Upper lobe of left lung (tissue), 6 donors: ENCODE results near the gene PRAF2. TPM values are rescaled to one million over a fixed set of nuclear protein-coding genes. Genes with fewer than 3 reads are reported as not detected.

Source experiments
- ATAC-seq, 2 donors: fragments of 200-7000 bp; cut with Tn5 transposase; one replicate each; pipeline ENCODE4 v1.9.1; 2022; ENCODE audit warnings: mild to moderate bottlenecking in 2 of 2, moderate library complexity in 2 of 2; ENCODE audit not compliant: low FRiP score in 2 of 2
- DNase-seq, 2 donors: peaks; one replicate each; pipeline ENCODE4 v3.0.0-alpha.2; 2019 to 2020
- H3K27ac ChIP-seq, 4 donors: fragments of 200-600 bp; sonication (generic); one replicate each; pipeline ENCODE4 v1.5.1; 2016 to 2019
- H3K27me3 ChIP-seq, 4 donors: fragments of 200-600 bp; sonication (generic); one replicate each; pipeline ENCODE4 v1.5.1; 2017 to 2019
- H3K36me3 ChIP-seq, 4 donors: fragments of 200-600 bp; sonication (generic); one replicate each; pipeline ENCODE4 v1.5.1; 2016 to 2019
- H3K4me1 ChIP-seq, 4 donors: fragments of 200-600 bp; sonication (generic); one replicate each; pipeline ENCODE4 v1.5.1; 2018 to 2019
- H3K4me3 ChIP-seq, 4 donors: fragments of 200-600 bp; sonication (generic); one replicate each; pipeline ENCODE4 v1.5.1; 2017 to 2019; ENCODE audit warnings: mild to moderate bottlenecking in 2 of 4, moderate library complexity in 1 of 4
- H3K9me3 ChIP-seq, 4 donors: fragments of 200-600 bp; sonication (generic); one replicate each; pipeline ENCODE4 v1.5.1; 2018 to 2019
- EP300 ChIP-seq, 4 donors: sonication (generic); formaldehyde crosslinking; IDR thresholded peaks; one replicate each; pipeline ENCODE4 v1.5.1; 2017; ENCODE audit warnings: antibody characterized with exemption in 4 of 4, control low read depth in 2 of 4
- POLR2A ChIP-seq, 4 donors: fragments of 450-650 bp; IDR thresholded peaks; one replicate each; pipeline ENCODE4 v1.5.1; 2016 to 2017; ENCODE audit warnings: antibody characterized with exemption in 4 of 4, mild to moderate bottlenecking in 2 of 4
- POLR2AphosphoS5 ChIP-seq, 2 donors: sonication (generic); formaldehyde crosslinking; IDR thresholded peaks; one replicate each; pipeline ENCODE4 v1.5.1; 2017; ENCODE audit warnings: antibody characterized with exemption in 2 of 2
- WGBS, 2 donors: methylation state at CpG; one replicate each; pipeline ENCODE4 v1.1.5; 2017 to 2018; 5-methylcytosine and 5-hydroxymethylcytosine counted together
- total RNA-seq, 6 donors: library from RNA; depleted of rRNA in 4 of 6; stranded (reverse); fragments of >200 nt in 4 of 6; gene quantifications; one replicate each; pipeline versions ENCODE4 v1.1.0 to v1.2.1, GENCODE V29; 2016 to 2021
- TF ChIP-seq, protein P1 (sequence below), 6 experiments: fragments of 450-650 bp in 4 of 6; fragments of 200-600 bp in 2 of 6; sonication (generic) in 2 of 6; IDR thresholded peaks; one replicate each; pipeline ENCODE4 v1.5.1; 2016 to 2019; ENCODE audit warnings: antibody characterized with exemption in 6 of 6
- donor health status: DM: no; HTN: no; CAD: no; lungs with moderate emphysema.
- donor health status: DM: no; HTN: yes; CAD: no; lungs with severe emphysema.

The PRAF2 gene
- total RNA-seq, 6 donors from 2014 or later: 12.5 to 26.2 (median 15.5) TPM

DNA sequence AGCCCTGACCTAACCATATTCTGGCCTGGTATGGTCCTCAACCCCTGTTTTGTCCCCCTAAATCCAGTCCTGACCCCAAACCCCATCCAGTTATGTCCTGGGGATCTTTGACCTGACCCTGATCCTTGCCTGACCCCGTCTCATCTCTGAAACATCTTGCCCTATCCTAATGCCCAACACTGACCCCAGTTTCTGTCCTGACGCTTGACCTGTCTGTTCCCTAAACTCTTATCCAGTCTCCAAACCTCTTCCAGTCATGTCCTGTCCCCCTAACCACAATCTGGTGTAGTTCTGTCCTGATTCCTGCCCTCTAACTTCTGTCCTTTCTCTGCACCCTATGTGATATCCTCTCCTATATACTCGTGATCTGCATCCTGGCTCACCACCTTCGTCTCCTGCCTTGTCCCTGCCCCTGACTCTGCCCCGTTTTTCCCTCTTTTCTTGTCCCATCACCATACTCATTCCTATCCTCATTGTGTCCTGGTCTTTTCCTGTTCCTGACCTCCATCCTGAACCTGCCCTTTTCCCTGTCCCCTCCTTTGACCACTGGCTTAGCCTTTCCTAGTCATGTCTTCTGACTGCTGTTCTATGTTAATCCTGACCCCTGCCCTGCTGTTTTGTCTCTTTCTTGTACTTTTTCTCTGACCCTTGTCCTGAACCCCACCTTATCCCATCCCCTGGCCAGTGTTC is 19.6 kb downstream of the PRAF2 start:
- Histone ChIP-seq H3K9me3 (peaks cover 0 to 3% (median 0%) of the 10 kb centered on the region in 4 donors), H3K27me3 (no peaks in the 10 kb centered on the region), H3K4me1 (no peaks in the 10 kb centered on the region), H3K4me3 (peak overlapping the region; percentile 52 to 71 (median 61)), H3K27ac (peak overlapping the region; percentile 86 to 90 (median 86)), H3K36me3 (no peaks in the 10 kb centered on the region)
- DNase-seq: no peak
- ATAC-seq: no peak
- TF ChIP-seq POLR2AphosphoS5 (IDR thresholded peaks at IDR 0.05) (no peak), POLR2A (IDR thresholded peaks at IDR 0.05) (no peak), EP300 (IDR thresholded peaks at IDR 0.05) (no peak)
- TF ChIP-seq, protein P1, sequence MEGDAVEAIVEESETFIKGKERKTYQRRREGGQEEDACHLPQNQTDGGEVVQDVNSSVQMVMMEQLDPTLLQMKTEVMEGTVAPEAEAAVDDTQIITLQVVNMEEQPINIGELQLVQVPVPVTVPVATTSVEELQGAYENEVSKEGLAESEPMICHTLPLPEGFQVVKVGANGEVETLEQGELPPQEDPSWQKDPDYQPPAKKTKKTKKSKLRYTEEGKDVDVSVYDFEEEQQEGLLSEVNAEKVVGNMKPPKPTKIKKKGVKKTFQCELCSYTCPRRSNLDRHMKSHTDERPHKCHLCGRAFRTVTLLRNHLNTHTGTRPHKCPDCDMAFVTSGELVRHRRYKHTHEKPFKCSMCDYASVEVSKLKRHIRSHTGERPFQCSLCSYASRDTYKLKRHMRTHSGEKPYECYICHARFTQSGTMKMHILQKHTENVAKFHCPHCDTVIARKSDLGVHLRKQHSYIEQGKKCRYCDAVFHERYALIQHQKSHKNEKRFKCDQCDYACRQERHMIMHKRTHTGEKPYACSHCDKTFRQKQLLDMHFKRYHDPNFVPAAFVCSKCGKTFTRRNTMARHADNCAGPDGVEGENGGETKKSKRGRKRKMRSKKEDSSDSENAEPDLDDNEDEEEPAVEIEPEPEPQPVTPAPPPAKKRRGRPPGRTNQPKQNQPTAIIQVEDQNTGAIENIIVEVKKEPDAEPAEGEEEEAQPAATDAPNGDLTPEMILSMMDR (IDR thresholded peaks at IDR 0.05): no peak
- WGBS, 2 donors: 66 to 86% methylated on average over 5 of the region's 5 CpGs

DNA sequence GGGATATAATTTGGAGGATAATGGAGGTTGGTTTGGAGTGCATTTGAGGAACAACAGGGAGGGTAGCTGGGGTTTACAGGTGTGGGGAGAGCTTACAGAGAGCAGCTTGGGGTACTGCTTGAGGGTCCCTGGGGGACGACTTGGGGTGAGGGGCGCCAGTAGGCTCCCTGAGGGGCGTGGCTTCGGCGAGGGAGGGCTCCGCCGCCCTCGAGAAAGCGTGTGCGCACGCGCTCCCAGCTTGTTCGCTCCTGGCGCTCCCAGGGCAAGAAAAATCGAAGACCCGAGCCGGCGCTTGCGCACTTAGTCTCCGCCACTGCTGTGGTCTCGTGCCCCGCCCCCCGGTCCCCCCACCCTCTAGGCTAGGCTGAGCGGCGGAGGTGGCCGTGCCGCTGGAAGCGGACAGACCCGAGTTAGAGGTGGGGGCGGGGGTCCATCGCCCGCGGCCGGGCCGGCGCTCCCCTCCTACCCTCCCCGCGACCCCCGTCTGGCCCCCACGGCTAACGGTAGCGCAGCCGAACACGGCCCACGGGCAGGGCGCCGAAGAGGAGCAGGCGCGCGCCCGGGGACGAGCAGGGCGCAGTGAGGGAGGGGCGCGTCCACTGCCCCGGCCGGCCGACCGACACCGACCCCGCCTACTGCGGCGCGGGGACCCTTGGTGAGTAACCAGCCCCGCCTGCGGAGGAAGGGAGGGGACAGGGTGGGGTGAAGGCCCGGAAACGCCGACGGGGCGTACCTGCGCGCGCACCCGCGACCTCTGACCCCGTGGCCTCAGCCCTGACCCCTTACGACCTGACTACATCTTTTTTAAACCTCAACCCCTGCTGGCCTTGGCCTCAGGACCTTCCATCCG is 20.4 kb downstream of the PRAF2 start:
- no peaks in the 10 kb centered on the region for H3K27me3 ChIP-seq
- peak overlapping the region; percentile 52 to 71 (median 61) for H3K4me3 ChIP-seq
- no peaks in the 10 kb centered on the region for H3K36me3 ChIP-seq
- ATAC-seq: peak; percentile 72 to 95
- WGBS, 2 donors: 5 to 40% methylated on average over 5 to 48 of the region's 79 CpGs
- peak overlapping the region; percentile 86 to 90 (median 86) for H3K27ac ChIP-seq
- no peaks in the 10 kb centered on the region for H3K4me1 ChIP-seq
- peak; percentile 56 to 94 for DNase-seq
- TF ChIP-seq, protein P1 (IDR thresholded peaks at IDR 0.05): no peak
- peak; percentile 28 to 63 for TF ChIP-seq POLR2AphosphoS5 (IDR thresholded peaks at IDR 0.05)
- TF ChIP-seq POLR2A (IDR thresholded peaks at IDR 0.05): peak in 1 of 4 donors; percentile 39
- H3K9me3 ChIP-seq: peaks cover 0 to 3% (median 0%) of the 10 kb centered on the region in 4 donors

DNA sequence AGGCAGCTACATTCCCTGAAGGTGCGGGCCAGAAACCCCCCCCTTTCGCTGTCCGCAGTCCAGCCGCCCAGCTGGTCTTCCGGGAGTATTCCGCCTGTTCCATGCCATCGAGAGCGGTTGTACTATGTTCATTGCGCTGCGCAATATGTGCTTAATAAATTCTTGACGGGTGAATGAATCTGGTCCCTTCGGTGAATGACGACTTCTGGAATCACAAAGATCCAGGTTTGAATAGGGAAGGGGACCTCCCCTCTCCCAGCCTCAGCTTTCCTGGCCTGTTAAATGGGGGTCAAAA is 29.9 kb downstream of the PRAF2 start:
- Histone ChIP-seq H3K9me3 (peaks cover 0 to 5% (median 0%) of the 10 kb centered on the region in 4 donors), H3K36me3 (peaks cover 0 to 5% (median 2%) of the 10 kb centered on the region in 4 donors), H3K27me3 (no peaks in the 10 kb centered on the region), H3K4me3 (peak overlapping the region in 3 of 4 donors; percentile 4 to 29 (median 25)), H3K4me1 (peaks cover 11 to 20% (median 15%) of the 10 kb centered on the region in 4 donors), H3K27ac (peak overlapping the region; percentile 62 to 83 (median 76))
- TF ChIP-seq, protein P1 (IDR thresholded peaks at IDR 0.05): peak in 2 of 6 experiments; percentile 2
- no peak for TF ChIP-seq POLR2A (IDR thresholded peaks at IDR 0.05)
- 0 to 38% methylated on average over 2 to 13 of the region's 13 CpGs for WGBS, 2 donors
- no peak for ATAC-seq
- DNase-seq: no peak

DNA sequence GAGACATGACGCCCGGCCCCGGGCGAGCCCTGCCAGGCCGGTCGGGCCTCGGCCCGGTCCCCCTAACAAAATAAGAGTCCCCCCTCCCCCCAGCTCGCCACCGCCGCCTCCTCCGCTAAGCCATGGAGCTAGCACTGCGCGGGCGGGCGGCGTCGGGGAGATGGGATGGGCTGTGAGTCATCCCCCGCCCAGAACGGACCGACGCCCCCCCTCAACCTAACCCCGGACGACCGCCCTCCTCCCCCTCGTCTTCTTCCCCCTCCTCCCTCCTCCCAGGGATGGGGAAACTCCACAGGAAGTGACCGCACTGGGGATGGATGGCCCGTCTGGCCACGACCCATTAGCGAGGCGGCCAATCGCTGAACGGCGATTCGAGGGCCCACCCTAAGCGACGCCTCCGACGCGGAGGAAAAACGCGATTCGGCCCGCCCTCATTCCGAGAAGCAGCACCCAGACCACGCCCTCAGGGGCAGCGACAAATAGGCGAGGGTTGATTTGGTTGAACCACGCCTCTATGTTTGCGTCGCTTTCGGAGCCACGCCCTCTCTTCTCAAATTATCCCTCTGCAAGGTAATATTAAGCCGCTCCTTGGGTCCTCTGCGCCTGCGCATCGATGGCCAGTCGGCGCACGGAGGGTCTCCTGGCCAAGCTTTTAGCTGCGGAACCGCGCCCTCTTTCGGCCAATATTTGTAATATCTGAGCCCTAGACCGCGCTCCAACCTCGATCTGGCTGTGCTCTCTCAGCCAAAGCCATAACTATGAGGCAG is 30.4 kb downstream of the PRAF2 start, which contains the start of gene TFE3:
TFE3 (minus strand) TSS at position 138 of the 767 bp plus-strand sequence; CDS start at position 7, 131 bp downstream.
- peaks cover 0 to 10% (median 5%) of the 10 kb centered on the region in 4 donors for H3K36me3 ChIP-seq
- H3K27ac ChIP-seq: peak within 1 kb of the TSS; percentile 96 to 99 (median 98)
- H3K27me3 ChIP-seq: no peaks in the 10 kb centered on the region
- peaks cover 11 to 24% (median 16%) of the 10 kb centered on the region in 4 donors for H3K4me1 ChIP-seq
- H3K4me3 ChIP-seq: peak within 1 kb of the TSS; percentile 17 to 78 (median 68)
- peaks cover 0 to 5% (median 0%) of the 10 kb centered on the region in 4 donors for H3K9me3 ChIP-seq
- ATAC-seq (peak; percentile 94 to 96), DNase-seq (peak; percentile 95 to 98)
- WGBS, 2 donors: 0 to 46% methylated on average over 7 to 46 of the region's 67 CpGs
- TF ChIP-seq EP300 (IDR thresholded peaks at IDR 0.05) (peak in 1 of 4 donors; percentile 56), POLR2A (IDR thresholded peaks at IDR 0.05) (peak in 3 of 4 donors; percentile 44 to 77 (median 65)), POLR2AphosphoS5 (IDR thresholded peaks at IDR 0.05) (peak; percentile 63 to 86)
- TF ChIP-seq, protein P1 (IDR thresholded peaks at IDR 0.05): peak; percentile 38 to 81 (median 62)
